HG03097 (cell line): ENCODE data around the gene CDKN2B-AS1.
A peak's percentile ranks its signal among the peaks of the same experiment; 100 is the strongest.

Source experiments
- ATAC-seq: cut with Tn5 transposase; IDR thresholded peaks from one replicate; pipeline ENCODE4 v1.9.1; 2021; ENCODE audit not compliant: unreplicated experiment, low FRiP score

CDKN2B-AS1 gene

GRCh38 chr9:22073349-22073748, 78.8 kb downstream of the CDKN2B-AS1 start:
- ATAC-seq: no peak

GRCh38 chr9:22078081-22078480, 83.5 kb downstream of the CDKN2B-AS1 start:
- ATAC-seq: no peak

- peak; percentile 84 for ATAC-seq
Measured at GRCh38 chr9:22079873-22080341, 85.3 kb downstream of the CDKN2B-AS1 start.

- ATAC-seq: no peak
Measured at GRCh38 chr9:22084336-22085035, 89.9 kb downstream of the CDKN2B-AS1 start.

GRCh38 chr9:22088053-22088716, 93.6 kb downstream of the CDKN2B-AS1 start:
- ATAC-seq: no peak

GRCh38 chr9:22088717-22089061, 94.1 kb downstream of the CDKN2B-AS1 start:
- no peak for ATAC-seq

GRCh38 chr9:22097707-22098106, 103.1 kb downstream of the CDKN2B-AS1 start:
- ATAC-seq: no peak

- no peak for ATAC-seq
Measured at GRCh38 chr9:22098643-22099332, 104.2 kb downstream of the CDKN2B-AS1 start.

- ATAC-seq: no peak
Measured at GRCh38 chr9:22100626-22101025, 106.0 kb downstream of the CDKN2B-AS1 start.

- no peak for ATAC-seq
Measured at GRCh38 chr9:22102146-22103053, 107.8 kb downstream of the CDKN2B-AS1 start.

GRCh38 chr9:22103685-22104575, 109.3 kb downstream of the CDKN2B-AS1 start:
- ATAC-seq: no peak

GRCh38 chr9:22105005-22105722, 110.6 kb downstream of the CDKN2B-AS1 start:
- peak; percentile 99 for ATAC-seq

GRCh38 chr9:22107202-22108045, 112.8 kb downstream of the CDKN2B-AS1 start:
- ATAC-seq: no peak

GRCh38 chr9:22108581-22109370, 114.2 kb downstream of the CDKN2B-AS1 start:
- no peak for ATAC-seq

GRCh38 chr9:22111176-22111953, 116.8 kb downstream of the CDKN2B-AS1 start:
- no peak for ATAC-seq

- no peak for ATAC-seq
Measured at GRCh38 chr9:22111954-22112247, 117.3 kb downstream of the CDKN2B-AS1 start.
